Activated T-cell treated with anti-CD3 and anti-CD28 coated beads, Interleukin-2, amount 50 U/mL, for 24 hours (primary cell): Measurements from ENCODE around the gene GFAP.

Source experiments
- DNase-seq: peaks from one replicate; pipeline ENCODE4 v3.0.0-alpha.2; 2020
- H3K27ac Mint-ChIP-seq: 2 replicates; pipeline ENCODE4 v1.8.0; 2020; ENCODE audit warnings: mild to moderate bottlenecking, mixed read lengths
- H3K27me3 Mint-ChIP-seq: 2 replicates; pipeline ENCODE4 v1.8.0; 2020; ENCODE audit warnings: mixed read lengths
- H3K36me3 Mint-ChIP-seq: 2 replicates; pipeline ENCODE4 v1.8.0; 2020; ENCODE audit warnings: low read depth, mixed read lengths
- H3K4me1 Mint-ChIP-seq: 2 replicates; pipeline ENCODE4 v1.8.0; 2020; ENCODE audit warnings: low read depth, mixed read lengths
- H3K4me3 Mint-ChIP-seq: 2 replicates; pipeline ENCODE4 v1.8.0; 2020; ENCODE audit warnings: mild to moderate bottlenecking, moderate library complexity, mixed read lengths
- H3K9me3 Mint-ChIP-seq: 2 replicates; pipeline ENCODE4 v1.8.0; 2020; ENCODE audit warnings: mixed read lengths

GFAP gene

GRCh38 chr17:44854192-44854591 is 61.1 kb downstream of the GFAP start:
- H3K9me3 Mint-ChIP-seq: no peaks in the 10 kb centered on the region
- no peak for DNase-seq
- no peaks in the 10 kb centered on the region for H3K27me3 Mint-ChIP-seq
- peak overlapping the region; percentile 11 for H3K27ac Mint-ChIP-seq
- no peak overlapping the region for H3K4me3 Mint-ChIP-seq
- H3K4me1 Mint-ChIP-seq: no peaks in the 10 kb centered on the region
- H3K36me3 Mint-ChIP-seq: peaks cover 97% of the 10 kb centered on the region
